GM12878 (cell line): Measurements from ENCODE around the gene DCTN5. TPM values are rescaled to one million over a fixed set of nuclear protein-coding genes. Genes with fewer than 3 reads are reported as not detected.

Experiments
- ETV6 ChIP-seq, 2 experiments: fragments of 450-650 bp in 1 of 2; IDR thresholded peaks in 1 of 2; conservative IDR thresholded peaks in 1 of 2; 2 replicates each; pipeline ENCODE4 v1.6.1; 2014; ENCODE audit warnings: antibody characterized with exemption in 1 of 2, borderline replicate concordance in 1 of 2, low read depth in 1 of 2, mild to moderate bottlenecking in 1 of 2, moderate library complexity in 1 of 2
- FOXM1 ChIP-seq: IDR thresholded peaks from 2 replicates; pipeline ENCODE4 v1.6.1; 2012; ENCODE audit warnings: low read depth, mild to moderate bottlenecking, inconsistent platforms, low read length, moderate library complexity
- HDGF ChIP-seq: fragments of 450-650 bp; IDR thresholded peaks from 2 replicates; pipeline ENCODE4 v1.6.1; 2016; ENCODE audit warnings: antibody characterized with exemption
- JUND ChIP-seq: IDR thresholded peaks from 2 replicates; pipeline ENCODE4 v1.6.1; 2012; ENCODE audit warnings: low read depth, mild to moderate bottlenecking, low read length, improper control_type of control experiment, moderate library complexity
- MEF2A ChIP-seq: IDR thresholded peaks from 2 replicates; pipeline ENCODE4 v1.6.1; 2011; ENCODE audit warnings: low read depth, mild to moderate bottlenecking, low read length, moderate library complexity; ENCODE audit not compliant: insufficient read depth
- MYC ChIP-seq: IDR thresholded peaks from 2 replicates; pipeline ENCODE4 v1.6.1; 2011; ENCODE audit warnings: mild to moderate bottlenecking, low read length, moderate library complexity, inconsistent platforms; ENCODE audit not compliant: insufficient read depth, insufficient replicate concordance, insufficient read length, severe bottlenecking
- NR2C1 ChIP-seq: fragments of 450-650 bp; IDR thresholded peaks from 2 replicates; pipeline ENCODE4 v1.6.1; 2017; ENCODE audit warnings: antibody characterized with exemption, mild to moderate bottlenecking, moderate library complexity
- NR2C2 ChIP-seq: IDR thresholded peaks from 2 replicates; pipeline ENCODE4 v1.6.1; 2011; ENCODE audit warnings: borderline replicate concordance, low read depth; ENCODE audit not compliant: control insufficient read depth, insufficient read length
- SMAD5 ChIP-seq: IDR thresholded peaks from 2 replicates; pipeline ENCODE4 v1.6.1; 2016; ENCODE audit warnings: antibody characterized with exemption, low read depth
- SP1 ChIP-seq: IDR thresholded peaks from one replicate; pipeline ENCODE4 v1.6.1; 2011; ENCODE audit warnings: low read depth, low read length
- WRNIP1 ChIP-seq: IDR thresholded peaks from 2 replicates; pipeline ENCODE4 v1.6.1; 2011; ENCODE audit warnings: low read depth, low read length, improper control_type of control experiment, borderline replicate concordance
- YY1 ChIP-seq: IDR thresholded peaks from 2 replicates; pipeline ENCODE4 v1.6.1; 2011; ENCODE audit warnings: low read depth, mild to moderate bottlenecking, low read length
- polyA plus RNA-seq, 11 experiments: library from polyadenylated mRNA; depleted of rRNA in 4 of 11; unstranded in 6 of 11; stranded (reverse) in 5 of 11; fragments of >200 nt; fragmentation: Nextera tagmentation in 4 of 11; fragmentation: Illumina TruSeq in 1 of 11; extraction: Ambion mirVana in 4 of 11; extraction: Trizol in 1 of 11; gene quantifications; 1 replicate in 1 of 11; 2 replicates in 10 of 11; pipeline versions ENCODE4 v1.2.1 to v1.2.3, GENCODE V29; 2011 to 2016; ENCODE audit warnings: inconsistent platforms in 2 of 11, missing spikeins in 2 of 11, low read depth in 1 of 11
- total RNA-seq, 4 experiments: library from RNA; depleted of rRNA in 3 of 4; stranded (reverse); fragments of >200 nt in 3 of 4; fragmentation: Illumina TruSeq in 1 of 4; extraction: Trizol in 1 of 4; gene quantifications; 2 replicates each; pipeline versions ENCODE4 v1.2.1 to v1.2.3, GENCODE V29; 2013 to 2021
- TF ChIP-seq, protein P1 (sequence below), 3 experiments: IDR thresholded peaks in 2 of 3; conservative IDR thresholded peaks in 1 of 3; 2 replicates each; pipeline ENCODE4 v1.5.1; 2011; ENCODE audit warnings: low read depth in 3 of 3, low read length in 3 of 3, mild to moderate bottlenecking in 3 of 3, control low read depth in 2 of 3, moderate library complexity in 2 of 3, inconsistent platforms in 1 of 3, mixed read lengths in 1 of 3; ENCODE audit not compliant: control insufficient read depth in 2 of 3, insufficient read depth in 1 of 3; ENCODE audit errors: extremely low read depth in 1 of 3
- TF ChIP-seq, protein P2 (sequence below): fragments of 450-650 bp; IDR thresholded peaks from 2 replicates; pipeline ENCODE4 v1.6.1; 2016; ENCODE audit warnings: mild to moderate bottlenecking
- TF ChIP-seq, protein P3 (sequence below): IDR thresholded peaks from 2 replicates; pipeline ENCODE4 v1.6.1; 2012; ENCODE audit warnings: low read depth, low read length, improper control_type of control experiment
- TF ChIP-seq, protein P4 (sequence below): fragments of 150-350 bp; IDR thresholded peaks from 2 replicates; pipeline ENCODE4 v1.6.1; 2014; ENCODE audit warnings: mild to moderate bottlenecking, low read depth, low read length
- TF ChIP-seq, protein P5 (sequence below): IDR thresholded peaks from 2 replicates; pipeline ENCODE4 v1.6.1; 2012; ENCODE audit warnings: low read length, inconsistent platforms
- TF ChIP-seq, protein P6 (sequence below): fragments of 150-350 bp; IDR thresholded peaks from 2 replicates; pipeline ENCODE4 v1.6.1; 2016; ENCODE audit warnings: low read depth, low read length

The DCTN5 gene
- total and polyA plus RNA-seq, 10 of the 15 experiments (the other 5 are each of a cell fraction or from before 2014, with no cell fraction given): 49.1 to 153 (median 81.4) TPM

DNA sequence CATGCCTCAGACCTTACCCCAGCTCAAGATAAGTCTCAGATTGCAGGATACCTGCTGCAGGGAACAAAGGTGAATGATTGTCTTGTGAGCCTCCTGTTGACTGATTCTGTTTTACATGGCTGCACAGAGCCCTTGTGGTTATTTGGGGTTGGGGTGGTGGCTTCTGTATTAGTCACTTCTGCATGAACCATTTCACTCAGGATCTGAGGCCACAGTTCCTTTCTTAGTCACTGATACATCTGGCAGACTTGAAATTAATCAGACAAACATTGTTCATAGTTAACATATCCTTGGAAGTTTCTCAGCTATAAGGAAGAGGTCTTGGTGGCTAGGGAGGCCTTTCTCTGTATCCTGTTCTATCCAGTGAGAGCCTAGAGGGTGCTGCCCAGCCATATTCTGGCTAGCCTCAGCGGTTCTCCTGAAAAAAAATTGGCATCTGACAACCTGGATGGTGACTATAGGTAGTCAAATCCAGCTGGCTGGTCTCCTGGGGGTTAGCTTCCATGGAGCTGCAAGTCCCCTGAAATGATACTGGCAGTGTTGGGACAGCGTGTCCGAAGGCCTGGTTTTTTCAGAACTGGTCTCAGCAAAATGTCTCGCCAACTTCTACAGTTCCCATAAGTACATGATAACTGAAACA, 29.0 kb downstream of the DCTN5 start (continued):
- TF ChIP-seq ETV6 (conservative IDR thresholded peaks at IDR 0.05 in 1 of 2, IDR thresholded peaks at IDR 0.05 in 1 of 2; ENCODE audit: borderline replicate concordance in 1 of 2, low read depth in 1 of 2): peak in 1 of 2 experiments; percentile 74; a peak in 2 of 4 replicates
- no peak for TF ChIP-seq NR2C1
- peak; percentile 71 for TF ChIP-seq SP1
- TF ChIP-seq MYC: no peak
- TF ChIP-seq NR2C2: no peak
- peak; percentile 88 for TF ChIP-seq MEF2A
- TF ChIP-seq JUND: peak; percentile 93
- no peak for TF ChIP-seq WRNIP1
- TF ChIP-seq SMAD5: no peak
- TF ChIP-seq, protein P1, sequence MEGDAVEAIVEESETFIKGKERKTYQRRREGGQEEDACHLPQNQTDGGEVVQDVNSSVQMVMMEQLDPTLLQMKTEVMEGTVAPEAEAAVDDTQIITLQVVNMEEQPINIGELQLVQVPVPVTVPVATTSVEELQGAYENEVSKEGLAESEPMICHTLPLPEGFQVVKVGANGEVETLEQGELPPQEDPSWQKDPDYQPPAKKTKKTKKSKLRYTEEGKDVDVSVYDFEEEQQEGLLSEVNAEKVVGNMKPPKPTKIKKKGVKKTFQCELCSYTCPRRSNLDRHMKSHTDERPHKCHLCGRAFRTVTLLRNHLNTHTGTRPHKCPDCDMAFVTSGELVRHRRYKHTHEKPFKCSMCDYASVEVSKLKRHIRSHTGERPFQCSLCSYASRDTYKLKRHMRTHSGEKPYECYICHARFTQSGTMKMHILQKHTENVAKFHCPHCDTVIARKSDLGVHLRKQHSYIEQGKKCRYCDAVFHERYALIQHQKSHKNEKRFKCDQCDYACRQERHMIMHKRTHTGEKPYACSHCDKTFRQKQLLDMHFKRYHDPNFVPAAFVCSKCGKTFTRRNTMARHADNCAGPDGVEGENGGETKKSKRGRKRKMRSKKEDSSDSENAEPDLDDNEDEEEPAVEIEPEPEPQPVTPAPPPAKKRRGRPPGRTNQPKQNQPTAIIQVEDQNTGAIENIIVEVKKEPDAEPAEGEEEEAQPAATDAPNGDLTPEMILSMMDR (IDR thresholded peaks at IDR 0.05 in 2 of 3, conservative IDR thresholded peaks at IDR 0.05 in 1 of 3; ENCODE audit: control insufficient read depth in 2 of 3, extremely low read depth in 1 of 3, insufficient read depth in 1 of 3, low read depth in 3 of 3, low read length in 3 of 3): no peak
- no peak for TF ChIP-seq HDGF
- TF ChIP-seq FOXM1: peak; percentile 99
- TF ChIP-seq YY1: peak; percentile 62; the same call in 1 of the 2 replicates
- TF ChIP-seq, protein P2, sequence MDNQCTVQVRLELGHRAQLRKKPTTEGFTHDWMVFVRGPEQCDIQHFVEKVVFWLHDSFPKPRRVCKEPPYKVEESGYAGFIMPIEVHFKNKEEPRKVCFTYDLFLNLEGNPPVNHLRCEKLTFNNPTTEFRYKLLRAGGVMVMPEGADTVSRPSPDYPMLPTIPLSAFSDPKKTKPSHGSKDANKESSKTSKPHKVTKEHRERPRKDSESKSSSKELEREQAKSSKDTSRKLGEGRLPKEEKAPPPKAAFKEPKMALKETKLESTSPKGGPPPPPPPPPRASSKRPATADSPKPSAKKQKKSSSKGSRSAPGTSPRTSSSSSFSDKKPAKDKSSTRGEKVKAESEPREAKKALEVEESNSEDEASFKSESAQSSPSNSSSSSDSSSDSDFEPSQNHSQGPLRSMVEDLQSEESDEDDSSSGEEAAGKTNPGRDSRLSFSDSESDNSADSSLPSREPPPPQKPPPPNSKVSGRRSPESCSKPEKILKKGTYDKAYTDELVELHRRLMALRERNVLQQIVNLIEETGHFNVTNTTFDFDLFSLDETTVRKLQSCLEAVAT: peak; percentile 88
- TF ChIP-seq, protein P3, sequence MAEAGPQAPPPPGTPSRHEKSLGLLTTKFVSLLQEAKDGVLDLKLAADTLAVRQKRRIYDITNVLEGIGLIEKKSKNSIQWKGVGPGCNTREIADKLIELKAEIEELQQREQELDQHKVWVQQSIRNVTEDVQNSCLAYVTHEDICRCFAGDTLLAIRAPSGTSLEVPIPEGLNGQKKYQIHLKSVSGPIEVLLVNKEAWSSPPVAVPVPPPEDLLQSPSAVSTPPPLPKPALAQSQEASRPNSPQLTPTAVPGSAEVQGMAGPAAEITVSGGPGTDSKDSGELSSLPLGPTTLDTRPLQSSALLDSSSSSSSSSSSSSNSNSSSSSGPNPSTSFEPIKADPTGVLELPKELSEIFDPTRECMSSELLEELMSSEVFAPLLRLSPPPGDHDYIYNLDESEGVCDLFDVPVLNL: no peak
- TF ChIP-seq, protein P4, sequence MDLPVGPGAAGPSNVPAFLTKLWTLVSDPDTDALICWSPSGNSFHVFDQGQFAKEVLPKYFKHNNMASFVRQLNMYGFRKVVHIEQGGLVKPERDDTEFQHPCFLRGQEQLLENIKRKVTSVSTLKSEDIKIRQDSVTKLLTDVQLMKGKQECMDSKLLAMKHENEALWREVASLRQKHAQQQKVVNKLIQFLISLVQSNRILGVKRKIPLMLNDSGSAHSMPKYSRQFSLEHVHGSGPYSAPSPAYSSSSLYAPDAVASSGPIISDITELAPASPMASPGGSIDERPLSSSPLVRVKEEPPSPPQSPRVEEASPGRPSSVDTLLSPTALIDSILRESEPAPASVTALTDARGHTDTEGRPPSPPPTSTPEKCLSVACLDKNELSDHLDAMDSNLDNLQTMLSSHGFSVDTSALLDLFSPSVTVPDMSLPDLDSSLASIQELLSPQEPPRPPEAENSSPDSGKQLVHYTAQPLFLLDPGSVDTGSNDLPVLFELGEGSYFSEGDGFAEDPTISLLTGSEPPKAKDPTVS: no peak
- TF ChIP-seq, protein P5, sequence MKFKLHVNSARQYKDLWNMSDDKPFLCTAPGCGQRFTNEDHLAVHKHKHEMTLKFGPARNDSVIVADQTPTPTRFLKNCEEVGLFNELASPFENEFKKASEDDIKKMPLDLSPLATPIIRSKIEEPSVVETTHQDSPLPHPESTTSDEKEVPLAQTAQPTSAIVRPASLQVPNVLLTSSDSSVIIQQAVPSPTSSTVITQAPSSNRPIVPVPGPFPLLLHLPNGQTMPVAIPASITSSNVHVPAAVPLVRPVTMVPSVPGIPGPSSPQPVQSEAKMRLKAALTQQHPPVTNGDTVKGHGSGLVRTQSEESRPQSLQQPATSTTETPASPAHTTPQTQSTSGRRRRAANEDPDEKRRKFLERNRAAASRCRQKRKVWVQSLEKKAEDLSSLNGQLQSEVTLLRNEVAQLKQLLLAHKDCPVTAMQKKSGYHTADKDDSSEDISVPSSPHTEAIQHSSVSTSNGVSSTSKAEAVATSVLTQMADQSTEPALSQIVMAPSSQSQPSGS: peak; percentile 98
- TF ChIP-seq, protein P6, sequence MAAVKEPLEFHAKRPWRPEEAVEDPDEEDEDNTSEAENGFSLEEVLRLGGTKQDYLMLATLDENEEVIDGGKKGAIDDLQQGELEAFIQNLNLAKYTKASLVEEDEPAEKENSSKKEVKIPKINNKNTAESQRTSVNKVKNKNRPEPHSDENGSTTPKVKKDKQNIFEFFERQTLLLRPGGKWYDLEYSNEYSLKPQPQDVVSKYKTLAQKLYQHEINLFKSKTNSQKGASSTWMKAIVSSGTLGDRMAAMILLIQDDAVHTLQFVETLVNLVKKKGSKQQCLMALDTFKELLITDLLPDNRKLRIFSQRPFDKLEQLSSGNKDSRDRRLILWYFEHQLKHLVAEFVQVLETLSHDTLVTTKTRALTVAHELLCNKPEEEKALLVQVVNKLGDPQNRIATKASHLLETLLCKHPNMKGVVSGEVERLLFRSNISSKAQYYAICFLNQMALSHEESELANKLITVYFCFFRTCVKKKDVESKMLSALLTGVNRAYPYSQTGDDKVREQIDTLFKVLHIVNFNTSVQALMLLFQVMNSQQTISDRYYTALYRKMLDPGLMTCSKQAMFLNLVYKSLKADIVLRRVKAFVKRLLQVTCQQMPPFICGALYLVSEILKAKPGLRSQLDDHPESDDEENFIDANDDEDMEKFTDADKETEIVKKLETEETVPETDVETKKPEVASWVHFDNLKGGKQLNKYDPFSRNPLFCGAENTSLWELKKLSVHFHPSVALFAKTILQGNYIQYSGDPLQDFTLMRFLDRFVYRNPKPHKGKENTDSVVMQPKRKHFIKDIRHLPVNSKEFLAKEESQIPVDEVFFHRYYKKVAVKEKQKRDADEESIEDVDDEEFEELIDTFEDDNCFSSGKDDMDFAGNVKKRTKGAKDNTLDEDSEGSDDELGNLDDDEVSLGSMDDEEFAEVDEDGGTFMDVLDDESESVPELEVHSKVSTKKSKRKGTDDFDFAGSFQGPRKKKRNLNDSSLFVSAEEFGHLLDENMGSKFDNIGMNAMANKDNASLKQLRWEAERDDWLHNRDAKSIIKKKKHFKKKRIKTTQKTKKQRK: no peak
